ENCODE measurements around the gene TUBGCP4. TPM values are rescaled to one million over a fixed set of nuclear protein-coding genes. Genes with fewer than 3 reads are reported as not detected.

Gene TUBGCP4
- total RNA-seq, 1 experiment from 2014 or later: 28.4 TPM

DNA sequence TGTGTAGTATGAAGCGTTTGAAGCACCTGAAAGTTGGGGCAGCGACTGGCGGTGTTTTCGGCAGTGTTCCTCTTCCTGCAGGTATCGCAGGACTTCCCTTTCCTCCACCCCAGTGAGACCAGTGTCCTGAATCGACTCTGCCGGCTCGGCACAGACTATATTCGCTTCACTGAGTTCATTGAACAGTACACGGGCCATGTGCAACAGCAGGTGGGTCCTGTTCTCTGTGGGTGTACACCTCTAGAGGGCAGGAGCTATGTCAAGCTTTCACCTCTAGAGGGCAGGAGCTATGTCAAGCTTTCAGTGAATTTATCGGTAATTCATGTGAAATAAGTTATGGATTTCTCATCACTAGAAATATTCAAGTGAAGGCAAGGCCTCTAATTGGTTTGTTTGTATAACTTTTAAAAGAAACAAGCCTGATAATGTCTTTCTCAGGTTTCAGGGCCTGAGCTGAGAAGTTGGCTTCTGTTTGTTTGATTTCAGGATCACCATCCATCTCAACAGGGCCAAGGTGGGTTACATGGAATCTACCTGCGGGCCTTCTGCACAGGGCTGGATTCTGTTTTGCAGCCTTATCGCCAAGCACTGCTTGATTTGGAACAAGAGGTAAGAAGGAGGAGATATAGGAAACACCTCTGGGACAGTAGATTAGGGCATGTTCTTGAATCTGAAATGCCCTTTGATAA is 5.3 kb downstream of the TUBGCP4 start:
- Histone ChIP-seq H3K4me1 (peaks cover 6% of the 10 kb centered on the region; the same call in 1 of the 2 replicates), H3K36me3 (ENCODE audit: control insufficient read depth, insufficient read depth, low read length) (no peaks in the 10 kb centered on the region), H3K27me3 (replicated peaks; ENCODE audit: control insufficient read depth, insufficient read depth, low read length) (no peaks in the 10 kb centered on the region), H3K9me3 (no peaks in the 10 kb centered on the region), H3K4me3 (ENCODE audit: low read depth, low read length) (no peak overlapping the region)
- no TSS peak for BruUV-seq (replicated peaks)
- intact Hi-C loops (cut with micrococcal nuclease; ENCODE audit: unreplicated experiment): no loop called here
- ChIA-PET CTCF (interaction anchor here (0.5 to 1.0 kb wide), 8 partner anchors 11 to 827 kb away, joined by 3 to 6 read pairs (median 4); no protein-coding TSS in a partner anchor), POLR2A (interaction anchor here (0.6 kb wide), 1 partner anchor 370 kb away, joined by 3 read pairs; the partner anchor contains the start of gene PDIA3)
- Mint-ChIP-seq H3K27me3 (ENCODE audit: insufficient read depth, unreplicated experiment) (no peaks in the 10 kb centered on the region), H3K27ac (ENCODE audit: unreplicated experiment) (no peak overlapping the region), H3K4me1 (ENCODE audit: low read depth, unreplicated experiment) (peaks cover 7% of the 10 kb centered on the region), H3K9me3 (ENCODE audit: unreplicated experiment) (no peaks in the 10 kb centered on the region), H3K36me3 (ENCODE audit: insufficient read depth, unreplicated experiment) (peaks cover 45% of the 10 kb centered on the region), H3K4me3 (ENCODE audit: unreplicated experiment) (no peak overlapping the region)
- TF ChIP-seq, protein P1, sequence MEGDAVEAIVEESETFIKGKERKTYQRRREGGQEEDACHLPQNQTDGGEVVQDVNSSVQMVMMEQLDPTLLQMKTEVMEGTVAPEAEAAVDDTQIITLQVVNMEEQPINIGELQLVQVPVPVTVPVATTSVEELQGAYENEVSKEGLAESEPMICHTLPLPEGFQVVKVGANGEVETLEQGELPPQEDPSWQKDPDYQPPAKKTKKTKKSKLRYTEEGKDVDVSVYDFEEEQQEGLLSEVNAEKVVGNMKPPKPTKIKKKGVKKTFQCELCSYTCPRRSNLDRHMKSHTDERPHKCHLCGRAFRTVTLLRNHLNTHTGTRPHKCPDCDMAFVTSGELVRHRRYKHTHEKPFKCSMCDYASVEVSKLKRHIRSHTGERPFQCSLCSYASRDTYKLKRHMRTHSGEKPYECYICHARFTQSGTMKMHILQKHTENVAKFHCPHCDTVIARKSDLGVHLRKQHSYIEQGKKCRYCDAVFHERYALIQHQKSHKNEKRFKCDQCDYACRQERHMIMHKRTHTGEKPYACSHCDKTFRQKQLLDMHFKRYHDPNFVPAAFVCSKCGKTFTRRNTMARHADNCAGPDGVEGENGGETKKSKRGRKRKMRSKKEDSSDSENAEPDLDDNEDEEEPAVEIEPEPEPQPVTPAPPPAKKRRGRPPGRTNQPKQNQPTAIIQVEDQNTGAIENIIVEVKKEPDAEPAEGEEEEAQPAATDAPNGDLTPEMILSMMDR (IDR thresholded peaks at IDR 0.05; ENCODE audit: insufficient read depth in 1 of 2, low read depth in 1 of 2, low read length in 1 of 2, severe bottlenecking in 1 of 2, unreplicated experiment in 1 of 2): peak; percentile 69 to 83
- peak; percentile 51 for DNase-seq

DNA sequence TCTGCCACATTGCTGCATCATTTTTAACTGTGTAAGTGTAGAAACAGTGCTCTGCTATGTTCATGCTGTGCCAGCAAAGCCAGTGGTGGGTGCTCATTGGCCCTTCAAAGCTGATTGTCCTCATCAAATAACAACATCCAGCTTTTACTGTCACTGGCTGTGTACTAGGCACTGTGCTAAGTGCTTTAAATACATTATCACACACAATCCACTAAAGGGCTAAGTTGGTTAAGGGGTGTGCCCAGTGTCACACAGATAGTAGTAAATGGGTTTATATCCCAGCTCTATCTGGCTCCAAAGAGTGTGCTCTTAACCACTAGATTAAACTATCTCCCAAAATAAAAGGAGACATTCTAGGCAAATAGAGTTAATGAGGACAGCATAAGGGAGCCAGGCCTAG is 7.7 kb downstream of the TUBGCP4 start:
- H3K4me1 ChIP-seq: no peaks in the 10 kb centered on the region
- Mint-ChIP-seq H3K4me1 (ENCODE audit: low read depth, unreplicated experiment) (no peaks in the 10 kb centered on the region), H3K27me3 (ENCODE audit: insufficient read depth, unreplicated experiment) (no peaks in the 10 kb centered on the region), H3K27ac (ENCODE audit: unreplicated experiment) (no peak overlapping the region), H3K9me3 (ENCODE audit: unreplicated experiment) (no peaks in the 10 kb centered on the region), H3K4me3 (ENCODE audit: unreplicated experiment) (no peak overlapping the region), H3K36me3 (ENCODE audit: insufficient read depth, unreplicated experiment) (peaks cover 53% of the 10 kb centered on the region)
- peaks cover 2% of the 10 kb centered on the region for H3K36me3 ChIP-seq (ENCODE audit: control insufficient read depth, insufficient read depth, low read length)
- H3K4me3 ChIP-seq (ENCODE audit: low read depth, low read length): no peak overlapping the region
- CTCF ChIA-PET: no interaction called here
- intact Hi-C loops (cut with micrococcal nuclease; ENCODE audit: unreplicated experiment): no loop called here
- TF ChIP-seq, protein P1 (IDR thresholded peaks at IDR 0.05; ENCODE audit: insufficient read depth in 1 of 2, low read depth in 1 of 2, low read length in 1 of 2, severe bottlenecking in 1 of 2, unreplicated experiment in 1 of 2): no peak
- POLR2A ChIA-PET: no interaction called here
- no peaks in the 10 kb centered on the region for H3K9me3 ChIP-seq
- DNase-seq: no peak
- no peaks in the 10 kb centered on the region for H3K27me3 ChIP-seq (replicated peaks; ENCODE audit: control insufficient read depth, insufficient read depth, low read length)
- no TSS peak for BruUV-seq (replicated peaks)

DNA sequence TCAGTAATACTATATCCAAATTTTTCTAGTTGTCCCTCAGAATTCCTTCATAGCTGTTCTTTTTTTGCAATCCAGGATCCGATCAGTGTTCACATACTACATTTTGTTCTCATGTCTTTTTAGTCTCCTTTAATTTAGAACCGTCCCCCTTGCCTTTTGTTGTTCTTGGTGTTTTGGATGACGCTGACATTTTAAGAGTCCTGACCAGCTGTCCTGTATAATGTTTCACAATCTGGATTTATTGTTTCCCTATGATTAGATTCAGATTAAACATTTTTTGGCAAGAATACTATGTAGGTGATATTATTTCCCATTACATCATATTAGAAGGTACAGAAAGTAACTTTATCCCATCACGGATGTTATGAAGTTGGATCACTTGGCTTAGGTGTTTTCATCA is 11.4 kb downstream of the TUBGCP4 start:
- intact Hi-C loops (cut with micrococcal nuclease; ENCODE audit: unreplicated experiment): no loop called here
- Mint-ChIP-seq H3K27ac (ENCODE audit: unreplicated experiment) (no peak overlapping the region), H3K4me3 (ENCODE audit: unreplicated experiment) (no peak overlapping the region), H3K9me3 (ENCODE audit: unreplicated experiment) (no peaks in the 10 kb centered on the region), H3K4me1 (ENCODE audit: low read depth, unreplicated experiment) (no peaks in the 10 kb centered on the region), H3K27me3 (ENCODE audit: insufficient read depth, unreplicated experiment) (no peaks in the 10 kb centered on the region), H3K36me3 (ENCODE audit: insufficient read depth, unreplicated experiment) (peaks cover 77% of the 10 kb centered on the region)
- DNase-seq: no peak
- Histone ChIP-seq H3K4me1 (no peaks in the 10 kb centered on the region), H3K9me3 (no peaks in the 10 kb centered on the region), H3K27me3 (replicated peaks; ENCODE audit: control insufficient read depth, insufficient read depth, low read length) (no peaks in the 10 kb centered on the region), H3K4me3 (ENCODE audit: low read depth, low read length) (no peak overlapping the region), H3K36me3 (ENCODE audit: control insufficient read depth, insufficient read depth, low read length) (peaks cover 2% of the 10 kb centered on the region)
- TF ChIP-seq, protein P1 (IDR thresholded peaks at IDR 0.05; ENCODE audit: insufficient read depth in 1 of 2, low read depth in 1 of 2, low read length in 1 of 2, severe bottlenecking in 1 of 2, unreplicated experiment in 1 of 2): no peak
- BruUV-seq (replicated peaks): no TSS peak
- CTCF ChIA-PET: no interaction called here
- POLR2A ChIA-PET: no interaction called here

Measured in Caco-2 (cell line).